HEK293 (cell line): ENCODE data around the gene IL23A.

Experiments
- CTCF ChIA-PET: fragments of 350-600 bp; formaldehyde crosslinking; extraction: SDS; loops from one replicate; lab custom pipeline; 2021; ENCODE audit warnings: antibody characterized with exemption; lab: Yijun Ruan, JAX
- POLR2A ChIA-PET: fragments of 300-600 bp; formaldehyde crosslinking; extraction: SDS; loops from one replicate; lab custom pipeline; 2020; ENCODE audit warnings: antibody characterized with exemption, inconsistent platforms; lab: Yijun Ruan, JAX
- H3K27ac ChIP-seq: fragments of 200-500 bp; sonication (Bioruptor generic); 2 replicates; pipeline ENCODE4 v1.5.1; 2014; ENCODE audit warnings: low read depth, low read length, control low read depth, inconsistent platforms; ENCODE audit errors: extremely low read depth
- H3K36me3 ChIP-seq, 2 experiments: fragments of 200-500 bp in 1 of 2; sonication (Bioruptor generic) in 1 of 2; 1 replicate in 1 of 2; 2 replicates in 1 of 2; pipeline ENCODE4 v1.5.1; 2014 to 2017; ENCODE audit warnings: inconsistent platforms in 2 of 2, low read length in 2 of 2; ENCODE audit not compliant: control insufficient read depth in 2 of 2, insufficient read depth in 1 of 2
- H3K4me1 ChIP-seq: fragments of 200-500 bp; sonication (Bioruptor generic); 2 replicates; pipeline ENCODE4 v1.5.1; 2014; ENCODE audit warnings: mild to moderate bottlenecking, low read length, inconsistent platforms; ENCODE audit not compliant: control insufficient read depth, insufficient read depth
- H3K4me3 ChIP-seq: 2 replicates; pipeline ENCODE4 v1.5.1; 2011; ENCODE audit warnings: low read depth, mild to moderate bottlenecking, control low read depth, low read length, moderate library complexity
- H3K9me3 ChIP-seq: fragments of 200-500 bp; sonication (Bioruptor generic); 2 replicates; pipeline ENCODE4 v1.5.1; 2014; ENCODE audit warnings: low read depth, low read length, inconsistent platforms; ENCODE audit not compliant: control insufficient read depth, insufficient read depth
- GLI2 ChIP-seq: fragments of 450-650 bp; formaldehyde crosslinking; IDR thresholded peaks from 2 replicates; pipeline ENCODE4; 2017; ENCODE audit warnings: missing biosample characterization, missing genetic modification characterization, low read depth, borderline replicate concordance
- KLF1 ChIP-seq: fragments of 450-650 bp; formaldehyde crosslinking; IDR thresholded peaks from 2 replicates; pipeline ENCODE4 v1.5.1; 2016; ENCODE audit warnings: missing biosample characterization, missing genetic modification characterization
- KLF16 ChIP-seq: fragments of 450-650 bp; formaldehyde crosslinking; IDR thresholded peaks from 2 replicates; pipeline ENCODE4 v1.5.1; 2017; ENCODE audit warnings: missing biosample characterization, missing genetic modification characterization
- KLF7 ChIP-seq: fragments of 450-650 bp; formaldehyde crosslinking; IDR thresholded peaks from 2 replicates; pipeline ENCODE4 v1.5.1; 2016; ENCODE audit warnings: missing biosample characterization, missing genetic modification characterization, borderline replicate concordance
- OVOL3 ChIP-seq: fragments of 450-650 bp; formaldehyde crosslinking; IDR thresholded peaks from 2 replicates; pipeline ENCODE4 v1.5.1; 2016; ENCODE audit warnings: missing biosample characterization, missing genetic modification characterization
- SP2 ChIP-seq: fragments of 450-650 bp; formaldehyde crosslinking; IDR thresholded peaks from 2 replicates; pipeline ENCODE4 v1.5.1; 2016; ENCODE audit warnings: missing biosample characterization, missing genetic modification characterization
- ZNF132 ChIP-seq: fragments of 450-650 bp; formaldehyde crosslinking; IDR thresholded peaks from 2 replicates; pipeline ENCODE4 v1.5.1; 2017; ENCODE audit warnings: missing biosample characterization, missing genetic modification characterization, borderline replicate concordance
- ZNF155 ChIP-seq: fragments of 450-650 bp; formaldehyde crosslinking; IDR thresholded peaks from 2 replicates; pipeline ENCODE4 v1.5.1; 2016; ENCODE audit warnings: missing biosample characterization, missing genetic modification characterization
- ZNF223 ChIP-seq: fragments of 450-650 bp; formaldehyde crosslinking; IDR thresholded peaks from 2 replicates; pipeline ENCODE4 v1.5.1; 2016; ENCODE audit warnings: missing biosample characterization, missing genetic modification characterization
- ZNF426 ChIP-seq: fragments of 450-650 bp; formaldehyde crosslinking; IDR thresholded peaks from 2 replicates; pipeline ENCODE4 v1.5.1; 2017; ENCODE audit warnings: missing biosample characterization, missing genetic modification characterization, mild to moderate bottlenecking, inconsistent platforms, moderate library complexity
- ZNF449 ChIP-seq: fragments of 450-650 bp; formaldehyde crosslinking; IDR thresholded peaks from 2 replicates; pipeline ENCODE4 v1.5.1; 2017; ENCODE audit warnings: missing biosample characterization, mild to moderate bottlenecking, missing genetic modification characterization, moderate library complexity
- ZNF521 ChIP-seq: fragments of 450-650 bp; formaldehyde crosslinking; IDR thresholded peaks from 2 replicates; pipeline ENCODE4 v1.5.1; 2017; ENCODE audit warnings: missing biosample characterization, mild to moderate bottlenecking, missing genetic modification characterization
- ZNF658 ChIP-seq: fragments of 450-650 bp; formaldehyde crosslinking; IDR thresholded peaks from 2 replicates; pipeline ENCODE4; 2016; ENCODE audit warnings: missing biosample characterization, missing genetic modification characterization
- ZNF664 ChIP-seq: fragments of 450-650 bp; formaldehyde crosslinking; IDR thresholded peaks from 2 replicates; pipeline ENCODE4 v1.5.1; 2016; ENCODE audit warnings: missing biosample characterization, missing genetic modification characterization
- ZNF704 ChIP-seq: fragments of 450-650 bp; formaldehyde crosslinking; IDR thresholded peaks from 2 replicates; pipeline ENCODE4 v1.5.1; 2016; ENCODE audit warnings: missing biosample characterization, missing genetic modification characterization
- TF ChIP-seq, protein P1 (sequence below): fragments of 450-650 bp; formaldehyde crosslinking; IDR thresholded peaks from 2 replicates; pipeline ENCODE4 v1.5.1; 2016; ENCODE audit warnings: missing biosample characterization, missing genetic modification characterization
- TF ChIP-seq, protein P2 (sequence below): fragments of 450-650 bp; formaldehyde crosslinking; IDR thresholded peaks from 2 replicates; pipeline ENCODE4 v1.5.1; 2016; ENCODE audit warnings: missing biosample characterization, missing genetic modification characterization
- TF ChIP-seq, protein P3 (sequence below): fragments of 450-650 bp; formaldehyde crosslinking; IDR thresholded peaks from 2 replicates; pipeline ENCODE4 v1.5.1; 2016; ENCODE audit warnings: missing biosample characterization, missing genetic modification characterization, low read depth

The IL23A gene

DNA sequence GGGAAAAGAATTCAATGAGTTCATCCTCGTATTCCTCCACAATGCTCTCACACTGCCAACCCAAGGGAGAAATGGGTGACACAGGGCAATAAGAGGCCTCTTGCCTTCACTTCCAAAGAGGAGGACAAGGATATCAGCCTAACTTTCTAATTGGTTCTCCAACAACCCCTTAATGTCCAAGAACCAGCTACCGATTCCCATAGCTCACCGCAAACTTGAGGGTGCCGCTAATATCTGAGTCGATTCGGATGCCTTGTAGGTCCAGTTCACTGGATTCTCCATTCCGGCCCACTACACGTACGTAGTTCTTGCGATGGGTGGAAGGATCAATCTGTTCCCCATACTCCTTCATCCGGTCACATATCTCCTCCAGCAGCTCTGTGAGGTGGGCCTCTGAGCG lies 27.7 kb upstream of the IL23A start (continued):
- no peak for TF ChIP-seq ZNF704 (tag by site-specific recombination)
- TF ChIP-seq, protein P1, sequence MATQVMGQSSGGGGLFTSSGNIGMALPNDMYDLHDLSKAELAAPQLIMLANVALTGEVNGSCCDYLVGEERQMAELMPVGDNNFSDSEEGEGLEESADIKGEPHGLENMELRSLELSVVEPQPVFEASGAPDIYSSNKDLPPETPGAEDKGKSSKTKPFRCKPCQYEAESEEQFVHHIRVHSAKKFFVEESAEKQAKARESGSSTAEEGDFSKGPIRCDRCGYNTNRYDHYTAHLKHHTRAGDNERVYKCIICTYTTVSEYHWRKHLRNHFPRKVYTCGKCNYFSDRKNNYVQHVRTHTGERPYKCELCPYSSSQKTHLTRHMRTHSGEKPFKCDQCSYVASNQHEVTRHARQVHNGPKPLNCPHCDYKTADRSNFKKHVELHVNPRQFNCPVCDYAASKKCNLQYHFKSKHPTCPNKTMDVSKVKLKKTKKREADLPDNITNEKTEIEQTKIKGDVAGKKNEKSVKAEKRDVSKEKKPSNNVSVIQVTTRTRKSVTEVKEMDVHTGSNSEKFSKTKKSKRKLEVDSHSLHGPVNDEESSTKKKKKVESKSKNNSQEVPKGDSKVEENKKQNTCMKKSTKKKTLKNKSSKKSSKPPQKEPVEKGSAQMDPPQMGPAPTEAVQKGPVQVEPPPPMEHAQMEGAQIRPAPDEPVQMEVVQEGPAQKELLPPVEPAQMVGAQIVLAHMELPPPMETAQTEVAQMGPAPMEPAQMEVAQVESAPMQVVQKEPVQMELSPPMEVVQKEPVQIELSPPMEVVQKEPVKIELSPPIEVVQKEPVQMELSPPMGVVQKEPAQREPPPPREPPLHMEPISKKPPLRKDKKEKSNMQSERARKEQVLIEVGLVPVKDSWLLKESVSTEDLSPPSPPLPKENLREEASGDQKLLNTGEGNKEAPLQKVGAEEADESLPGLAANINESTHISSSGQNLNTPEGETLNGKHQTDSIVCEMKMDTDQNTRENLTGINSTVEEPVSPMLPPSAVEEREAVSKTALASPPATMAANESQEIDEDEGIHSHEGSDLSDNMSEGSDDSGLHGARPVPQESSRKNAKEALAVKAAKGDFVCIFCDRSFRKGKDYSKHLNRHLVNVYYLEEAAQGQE (tag by site-specific recombination) = no peak
- TF ChIP-seq ZNF658 = no peak

DNA sequence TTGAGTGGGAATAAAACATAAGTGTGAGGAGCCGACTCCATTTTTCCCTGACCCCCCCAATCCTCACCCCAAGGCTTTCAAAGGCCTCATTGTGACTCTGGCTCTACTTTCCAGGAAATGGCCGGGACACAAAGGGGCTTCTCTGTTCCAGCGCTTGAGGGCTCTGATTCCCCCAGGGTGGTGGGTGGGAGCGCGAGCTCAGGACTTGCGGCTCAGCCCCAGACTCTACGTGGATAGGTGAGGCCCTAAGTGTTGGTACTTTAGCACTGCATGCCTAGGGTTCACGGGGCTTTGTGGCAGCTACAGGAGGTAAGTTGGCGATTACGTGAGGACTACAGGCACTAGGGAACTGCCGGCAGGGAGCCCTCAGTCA lies 23.4 kb upstream of the IL23A start:
- TF ChIP-seq ZNF449 (tag by site-specific recombination) (no peak), ZNF223 (no peak)
- peak overlapping the region; percentile 76 for H3K27ac ChIP-seq
- ChIA-PET CTCF (interaction anchor here (1.3 to 2.8 kb wide), 2 partner anchors 149 to 153 kb away, joined by 8 to 22 read pairs; partner anchors contain the start of gene SPRYD4), POLR2A (interaction anchor here (0.6 to 2.9 kb wide), 21 partner anchors 9 to 318 kb away, joined by 3 to 46 read pairs (median 5); partner anchors contain the start of genes GLS2, IL23A, PA2G4 and PAN2)
- peaks cover 30 to 59% of the 10 kb centered on the region in 2 experiments for H3K36me3 ChIP-seq
- H3K4me3 ChIP-seq = peak overlapping the region; percentile 91
- no peaks in the 10 kb centered on the region for H3K9me3 ChIP-seq
- H3K4me1 ChIP-seq = no peaks in the 10 kb centered on the region; the same call in 1 of the 2 replicates

DNA sequence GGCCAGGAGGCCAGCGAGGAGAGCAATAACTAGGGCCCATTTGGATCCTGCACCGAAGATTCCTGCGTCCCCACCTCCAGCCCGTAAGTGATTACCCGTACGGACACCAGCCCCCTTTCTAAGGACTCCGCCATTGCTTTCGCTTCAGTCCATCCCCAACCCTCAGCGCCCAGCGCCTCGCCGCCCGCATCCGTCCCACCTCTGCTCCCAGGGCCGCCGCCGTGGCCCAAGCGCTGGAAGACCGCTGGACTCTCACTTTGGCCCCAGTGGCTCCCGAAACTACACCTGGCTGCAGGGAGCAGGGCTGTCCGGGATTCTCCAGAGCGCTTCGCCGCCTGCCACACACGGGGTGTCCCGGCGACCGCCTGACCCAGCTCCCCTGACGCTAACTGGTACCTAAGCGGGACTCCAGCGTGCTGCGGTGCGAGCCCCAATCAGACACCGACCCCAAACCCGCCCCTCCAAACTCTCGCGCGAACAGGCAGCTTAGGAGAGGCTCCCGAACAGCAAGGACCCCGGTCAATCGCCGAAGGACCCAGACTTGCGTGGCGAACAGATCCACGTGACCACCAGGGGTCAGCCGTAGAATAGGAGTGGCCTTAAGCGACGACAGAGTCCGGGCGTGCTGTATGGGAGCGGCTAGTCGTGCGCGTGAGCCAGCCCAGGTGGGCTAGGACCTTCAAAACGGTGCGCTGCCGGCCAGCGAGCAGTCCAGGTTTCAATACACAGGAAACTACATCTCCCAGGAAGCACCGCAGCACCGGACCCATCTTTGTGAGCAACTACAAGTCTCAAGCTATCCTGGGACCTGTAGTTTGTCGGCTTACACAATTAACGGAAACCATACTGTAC lies 22.8 kb upstream of the IL23A start, which contains the start of gene CNPY2:
CNPY2 (minus strand) TSS at position 367 of the 852 bp plus-strand sequence. CDS start 771 bp downstream, outside the sequence.
- H3K4me3 ChIP-seq = peak within 1 kb of the TSS; percentile 91
- ChIA-PET CTCF (interaction anchor here (1.0 to 2.8 kb wide), 5 partner anchors 33 to 153 kb away, joined by 3 to 22 read pairs (median 5); partner anchors contain the start of genes SPRYD4 and STAT2), POLR2A (interaction anchor here (0.6 to 2.9 kb wide), 31 partner anchors 8 to 321 kb away, joined by 3 to 46 read pairs (median 4); partner anchors contain the start of genes ESYT1, GLS2, IL23A and PA2G4)
- no peaks in the 10 kb centered on the region for H3K9me3 ChIP-seq
- H3K27ac ChIP-seq = peak within 1 kb of the TSS; percentile 76
- peaks cover 25 to 53% of the 10 kb centered on the region in 2 experiments for H3K36me3 ChIP-seq
- H3K4me1 ChIP-seq = no peaks in the 10 kb centered on the region; the same call in 1 of the 2 replicates
- TF ChIP-seq GLI2 (tag by site-specific recombination) (no peak), ZNF132 (tag by site-specific recombination) (no peak), ZNF704 (tag by site-specific recombination) (no peak), SP2 (tag by site-specific recombination) (peak; percentile 86), KLF16 (tag by site-specific recombination) (peak; percentile 75), ZNF426 (tag by site-specific recombination) (no peak), OVOL3 (tag by site-specific recombination) (no peak; the same call in 1 of the 2 replicates), ZNF664 (tag by site-specific recombination) (peak; percentile 49; the same call in 1 of the 2 replicates), KLF7 (tag by site-specific recombination) (no peak), KLF1 (tag by site-specific recombination) (peak; percentile 64; the same call in 1 of the 2 replicates), ZNF521 (no peak), ZNF155 (no peak)
- TF ChIP-seq, protein P2, sequence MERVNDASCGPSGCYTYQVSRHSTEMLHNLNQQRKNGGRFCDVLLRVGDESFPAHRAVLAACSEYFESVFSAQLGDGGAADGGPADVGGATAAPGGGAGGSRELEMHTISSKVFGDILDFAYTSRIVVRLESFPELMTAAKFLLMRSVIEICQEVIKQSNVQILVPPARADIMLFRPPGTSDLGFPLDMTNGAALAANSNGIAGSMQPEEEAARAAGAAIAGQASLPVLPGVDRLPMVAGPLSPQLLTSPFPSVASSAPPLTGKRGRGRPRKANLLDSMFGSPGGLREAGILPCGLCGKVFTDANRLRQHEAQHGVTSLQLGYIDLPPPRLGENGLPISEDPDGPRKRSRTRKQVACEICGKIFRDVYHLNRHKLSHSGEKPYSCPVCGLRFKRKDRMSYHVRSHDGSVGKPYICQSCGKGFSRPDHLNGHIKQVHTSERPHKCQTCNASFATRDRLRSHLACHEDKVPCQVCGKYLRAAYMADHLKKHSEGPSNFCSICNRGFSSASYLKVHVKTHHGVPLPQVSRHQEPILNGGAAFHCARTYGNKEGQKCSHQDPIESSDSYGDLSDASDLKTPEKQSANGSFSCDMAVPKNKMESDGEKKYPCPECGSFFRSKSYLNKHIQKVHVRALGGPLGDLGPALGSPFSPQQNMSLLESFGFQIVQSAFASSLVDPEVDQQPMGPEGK = peak; percentile 41; the same call in 1 of the 2 replicates
- TF ChIP-seq, protein P3, sequence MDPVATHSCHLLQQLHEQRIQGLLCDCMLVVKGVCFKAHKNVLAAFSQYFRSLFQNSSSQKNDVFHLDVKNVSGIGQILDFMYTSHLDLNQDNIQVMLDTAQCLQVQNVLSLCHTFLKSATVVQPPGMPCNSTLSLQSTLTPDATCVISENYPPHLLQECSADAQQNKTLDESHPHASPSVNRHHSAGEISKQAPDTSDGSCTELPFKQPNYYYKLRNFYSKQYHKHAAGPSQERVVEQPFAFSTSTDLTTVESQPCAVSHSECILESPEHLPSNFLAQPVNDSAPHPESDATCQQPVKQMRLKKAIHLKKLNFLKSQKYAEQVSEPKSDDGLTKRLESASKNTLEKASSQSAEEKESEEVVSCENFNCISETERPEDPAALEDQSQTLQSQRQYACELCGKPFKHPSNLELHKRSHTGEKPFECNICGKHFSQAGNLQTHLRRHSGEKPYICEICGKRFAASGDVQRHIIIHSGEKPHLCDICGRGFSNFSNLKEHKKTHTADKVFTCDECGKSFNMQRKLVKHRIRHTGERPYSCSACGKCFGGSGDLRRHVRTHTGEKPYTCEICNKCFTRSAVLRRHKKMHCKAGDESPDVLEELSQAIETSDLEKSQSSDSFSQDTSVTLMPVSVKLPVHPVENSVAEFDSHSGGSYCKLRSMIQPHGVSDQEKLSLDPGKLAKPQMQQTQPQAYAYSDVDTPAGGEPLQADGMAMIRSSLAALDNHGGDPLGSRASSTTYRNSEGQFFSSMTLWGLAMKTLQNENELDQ (tag by site-specific recombination) = no peak
